Natural killer cell (primary cell): Measurements from ENCODE around the gene AFAP1L2. TPM values are rescaled to one million over a fixed set of nuclear protein-coding genes. Genes with fewer than 3 reads are reported as not detected.

ENCODE experiments used
- ATAC-seq, 3 donors: fragments of 150-1000 bp in 2 of 3; fragments of 200-7000 bp in 1 of 3; cut with Tn5 transposase; 1 replicate in 1 of 3; 2 replicates in 2 of 3; pipeline ENCODE4 v1.10.0; 2021; ENCODE audit warnings: mild to moderate bottlenecking in 2 of 3, moderate library complexity in 2 of 3
- DNase-seq, 2 donors: peaks; one replicate each; pipeline versions ENCODE4 v3.0.0 to v3.0.0-alpha.2; 2013 to 2021; ENCODE audit warnings: mixed read lengths in 1 of 2
- H3K27ac ChIP-seq: one replicate; pipeline ENCODE4 v1.5.1; 2013; ENCODE audit warnings: mild to moderate bottlenecking, low read length
- H3K27me3 ChIP-seq: one replicate; pipeline ENCODE4 v1.6.1; 2013; ENCODE audit warnings: low read length; ENCODE audit not compliant: control insufficient read depth, insufficient read depth
- H3K36me3 ChIP-seq: one replicate; pipeline ENCODE4 v1.6.1; 2013; ENCODE audit warnings: low read length; ENCODE audit not compliant: control insufficient read depth, insufficient read depth
- H3K4me1 ChIP-seq: one replicate; pipeline ENCODE4 v1.6.1; 2013; ENCODE audit warnings: low read length; ENCODE audit not compliant: control insufficient read depth, insufficient read depth
- H3K4me3 ChIP-seq: one replicate; pipeline ENCODE4 v1.5.1; 2013; ENCODE audit warnings: low read length
- H3K9me3 ChIP-seq: one replicate; pipeline ENCODE4 v1.6.1; 2013; ENCODE audit warnings: low read length; ENCODE audit not compliant: control insufficient read depth, insufficient read depth
- H3K27ac Mint-ChIP-seq, 2 donors: one replicate each; pipeline ENCODE4 v1.8.0; 2022; ENCODE audit warnings: mild to moderate bottlenecking in 2 of 2, mixed read lengths in 2 of 2, moderate library complexity in 1 of 2
- H3K27me3 Mint-ChIP-seq, 2 donors: one replicate each; pipeline ENCODE4 v1.8.0; 2022; ENCODE audit warnings: low read depth in 2 of 2, mixed read lengths in 2 of 2
- H3K36me3 Mint-ChIP-seq: one replicate; pipeline ENCODE4 v1.8.0; 2022; ENCODE audit warnings: mixed read lengths
- H3K4me1 Mint-ChIP-seq, 2 donors: one replicate each; pipeline ENCODE4 v1.8.0; 2022; ENCODE audit warnings: mixed read lengths in 2 of 2
- H3K4me3 Mint-ChIP-seq: one replicate; pipeline ENCODE4 v1.8.0; 2022; ENCODE audit warnings: mild to moderate bottlenecking, moderate library complexity, mixed read lengths
- H3K9me3 Mint-ChIP-seq, 2 donors: one replicate each; pipeline ENCODE4 v1.8.0; 2022; ENCODE audit warnings: mixed read lengths in 2 of 2
- CTCF ChIP-seq: fragments of 200-600 bp; IDR thresholded peaks from one replicate; pipeline ENCODE4 v1.8.0; 2022; ENCODE audit warnings: antibody characterized with exemption
- WGBS: methylation state at CpG from one replicate; pipeline ENCODE4 v1.1.7; 2013; ENCODE audit warnings: missing lambda C conversion rate; ENCODE audit not compliant: insufficient coverage; 5-methylcytosine and 5-hydroxymethylcytosine counted together
- intact Hi-C: fragments of 100-400 bp; cut with micrococcal nuclease; formaldehyde crosslinking; loops from one replicate; pipeline ENCODE4 v1.14.2; 2022
- total RNA-seq, 4 donors: library from RNA; stranded (reverse); fragments of 120-200 nt in 1 of 4; gene quantifications; one replicate each; pipeline versions ENCODE4 v1.2.3 to v1.2.4, GENCODE V29; 2013 to 2022

AFAP1L2 gene
- total RNA-seq, 3 donors from 2014 or later (not counting 1 experiment from before 2014, with no cell fraction given) = 0.66 to 2.8 (median 1.3) TPM

GRCh38 chr10:114291516-114291915 is 112.8 kb downstream of the AFAP1L2 start:
- Histone ChIP-seq H3K27ac (no peak overlapping the region), H3K4me3 (no peak overlapping the region), H3K9me3 (peaks cover 9% of the 10 kb centered on the region), H3K4me1 (no peaks in the 10 kb centered on the region), H3K27me3 (no peaks in the 10 kb centered on the region), H3K36me3 (no peaks in the 10 kb centered on the region)
- DNase-seq = no peak
- WGBS = 94% methylated on average over 8 of the region's 8 CpGs
- Mint-ChIP-seq H3K27me3 (peaks cover 0 to 2% of the 10 kb centered on the region in 2 donors), H3K36me3 (peaks cover 22% of the 10 kb centered on the region), H3K4me3 (no peak overlapping the region), H3K27ac (no peak overlapping the region), H3K4me1 (no peaks in the 10 kb centered on the region), H3K9me3 (peaks cover 2 to 8% of the 10 kb centered on the region in 2 donors)
- intact Hi-C loops = no loop called here
- ATAC-seq = no peak
- TF ChIP-seq CTCF = no peak

- H3K9me3 Mint-ChIP-seq = peaks cover under 1 to 7% of the 10 kb centered on the region in 2 donors
- H3K4me3 Mint-ChIP-seq = no peak overlapping the region
- H3K27me3 ChIP-seq = no peaks in the 10 kb centered on the region
- no peak overlapping the region for H3K4me3 ChIP-seq
- H3K4me1 Mint-ChIP-seq = no peaks in the 10 kb centered on the region
- no peaks in the 10 kb centered on the region for H3K4me1 ChIP-seq
- peaks cover 18% of the 10 kb centered on the region for H3K36me3 Mint-ChIP-seq
- H3K36me3 ChIP-seq = no peaks in the 10 kb centered on the region
- 96% methylated on average over 7 of the region's 7 CpGs for WGBS
- intact Hi-C loops = no loop called here
- H3K27me3 Mint-ChIP-seq = peaks cover 0 to 2% of the 10 kb centered on the region in 2 donors
- no peak for ATAC-seq
- H3K27ac ChIP-seq = no peak overlapping the region
- no peak for DNase-seq
- no peak for TF ChIP-seq CTCF
- peaks cover 6% of the 10 kb centered on the region for H3K9me3 ChIP-seq
- no peak overlapping the region for H3K27ac Mint-ChIP-seq
Measured at GRCh38 chr10:114291076-114291475, 113.2 kb downstream of the AFAP1L2 start.

DNA sequence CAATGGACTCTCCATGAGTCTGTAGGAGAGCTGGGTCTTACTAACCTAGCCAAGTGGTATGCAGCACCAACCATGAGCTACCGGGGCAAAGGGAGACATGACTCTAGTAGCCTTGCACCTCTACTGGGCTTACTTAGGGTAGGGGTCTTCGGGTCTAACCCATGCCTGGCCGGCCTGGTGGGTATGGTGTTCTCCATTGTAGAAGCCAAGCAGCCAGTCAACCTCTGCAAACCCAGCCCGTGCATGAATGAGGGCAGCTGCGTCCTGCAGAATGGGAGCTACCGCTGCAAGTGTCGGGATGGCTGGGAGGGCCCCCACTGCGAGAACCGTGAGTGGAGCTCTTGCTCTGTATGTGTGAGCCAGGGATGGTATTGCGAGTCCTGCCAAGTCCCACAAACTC is 114.3 kb downstream of the AFAP1L2 start:
- WGBS = 94% methylated on average over 10 of the region's 10 CpGs
- no peaks in the 10 kb centered on the region for H3K36me3 ChIP-seq
- H3K9me3 Mint-ChIP-seq = peaks cover 0 to 3% of the 10 kb centered on the region in 2 donors
- peaks cover 0 to 2% of the 10 kb centered on the region in 2 donors for H3K27me3 Mint-ChIP-seq
- no peaks in the 10 kb centered on the region for H3K27me3 ChIP-seq
- H3K4me1 ChIP-seq = no peaks in the 10 kb centered on the region
- no peak for ATAC-seq
- TF ChIP-seq CTCF = no peak
- no peak overlapping the region for H3K27ac ChIP-seq
- H3K4me1 Mint-ChIP-seq = no peaks in the 10 kb centered on the region
- H3K4me3 ChIP-seq = no peak overlapping the region
- no peak overlapping the region for H3K27ac Mint-ChIP-seq
- intact Hi-C loops = no loop called here
- no peak overlapping the region for H3K4me3 Mint-ChIP-seq
- peaks cover 7% of the 10 kb centered on the region for H3K36me3 Mint-ChIP-seq
- no peaks in the 10 kb centered on the region for H3K9me3 ChIP-seq
- no peak for DNase-seq

DNA sequence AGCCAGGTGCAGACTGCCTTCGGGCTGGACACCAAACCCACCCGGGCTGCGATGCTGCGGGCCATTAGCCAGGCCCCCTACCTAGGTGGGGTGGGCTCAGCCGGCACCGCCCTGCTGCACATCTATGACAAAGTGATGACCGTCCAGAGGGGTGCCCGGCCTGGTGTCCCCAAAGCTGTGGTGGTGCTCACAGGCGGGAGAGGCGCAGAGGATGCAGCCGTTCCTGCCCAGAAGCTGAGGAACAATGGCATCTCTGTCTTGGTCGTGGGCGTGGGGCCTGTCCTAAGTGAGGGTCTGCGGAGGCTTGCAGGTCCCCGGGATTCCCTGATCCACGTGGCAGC is 115.2 kb downstream of the AFAP1L2 start:
- no peaks in the 10 kb centered on the region for H3K36me3 ChIP-seq
- ATAC-seq (no peak), DNase-seq (no peak)
- Mint-ChIP-seq H3K9me3 (no peaks in the 10 kb centered on the region), H3K36me3 (no peaks in the 10 kb centered on the region), H3K4me3 (no peak overlapping the region), H3K27ac (no peak overlapping the region), H3K27me3 (peaks cover 0 to 2% of the 10 kb centered on the region in 2 donors), H3K4me1 (no peaks in the 10 kb centered on the region)
- TF ChIP-seq CTCF = no peak
- no peaks in the 10 kb centered on the region for H3K9me3 ChIP-seq
- WGBS = 95% methylated on average over 16 of the region's 16 CpGs
- no peaks in the 10 kb centered on the region for H3K4me1 ChIP-seq
- intact Hi-C loops = no loop called here
- no peaks in the 10 kb centered on the region for H3K27me3 ChIP-seq
- no peak overlapping the region for H3K4me3 ChIP-seq
- H3K27ac ChIP-seq = no peak overlapping the region
